Measurements from ENCODE around the gene PDE4D.

PDE4D gene

GRCh38 chr5:59568161-59568560 is 325.4 kb downstream of the PDE4D start:
- no peak overlapping the region for H3K4me3 ChIP-seq (ENCODE audit: low read length)
- no peak for TF ChIP-seq CTCF (IDR thresholded peaks at IDR 0.05; ENCODE audit: insufficient read depth, low read depth, low read length, missing control alignments)
- DNase-seq (ENCODE audit: low read depth) = no peak

GRCh38 chr5:59565551-59565950 is 328.0 kb downstream of the PDE4D start:
- TF ChIP-seq CTCF (IDR thresholded peaks at IDR 0.05; ENCODE audit: insufficient read depth, low read depth, low read length, missing control alignments) = no peak
- H3K4me3 ChIP-seq (ENCODE audit: low read length) = no peak overlapping the region
- DNase-seq (ENCODE audit: low read depth) = no peak

- no peak overlapping the region for H3K4me3 ChIP-seq (ENCODE audit: low read length)
- DNase-seq (ENCODE audit: low read depth) = peak; percentile 21
- no peak for TF ChIP-seq CTCF (IDR thresholded peaks at IDR 0.05; ENCODE audit: insufficient read depth, low read depth, low read length, missing control alignments)
These were observed 328.6 kb downstream of the PDE4D start for GRCh38 chr5:59564895-59565294.

- H3K4me3 ChIP-seq (ENCODE audit: low read length) = no peak overlapping the region
- peak; percentile 49 for DNase-seq (ENCODE audit: low read depth)
- no peak for TF ChIP-seq CTCF (IDR thresholded peaks at IDR 0.05; ENCODE audit: insufficient read depth, low read depth, low read length, missing control alignments)
These were observed 330.7 kb downstream of the PDE4D start for GRCh38 chr5:59562756-59563389.

- DNase-seq (ENCODE audit: low read depth) = no peak
- H3K4me3 ChIP-seq (ENCODE audit: low read length) = no peak overlapping the region
- no peak for TF ChIP-seq CTCF (IDR thresholded peaks at IDR 0.05; ENCODE audit: insufficient read depth, low read depth, low read length, missing control alignments)
These were observed 333.0 kb downstream of the PDE4D start for GRCh38 chr5:59560553-59560952.

GRCh38 chr5:59559847-59560246 is 333.7 kb downstream of the PDE4D start:
- TF ChIP-seq CTCF (IDR thresholded peaks at IDR 0.05; ENCODE audit: insufficient read depth, low read depth, low read length, missing control alignments) = no peak
- no peak overlapping the region for H3K4me3 ChIP-seq (ENCODE audit: low read length)
- DNase-seq (ENCODE audit: low read depth) = no peak

GRCh38 chr5:59559323-59559722 is 334.2 kb downstream of the PDE4D start:
- no peak for DNase-seq (ENCODE audit: low read depth)
- no peak overlapping the region for H3K4me3 ChIP-seq (ENCODE audit: low read length)
- TF ChIP-seq CTCF (IDR thresholded peaks at IDR 0.05; ENCODE audit: insufficient read depth, low read depth, low read length, missing control alignments) = no peak

All from epithelial cell of esophagus (primary cell).